Neuron (in vitro differentiated cells): ENCODE measurements around the gene HES6.
"Not testable (repeated sequence)": the region's sequence is repeated elsewhere in the genome, so short reads cannot be mapped to it uniquely, and the experiment has no call there.

ENCODE experiments used
- H2AFZ ChIP-seq: one replicate; pipeline ENCODE4 v1.6.1; 2013; ENCODE audit warnings: low read depth, mild to moderate bottlenecking, inconsistent platforms, low read length, moderate library complexity
- H3K27me3 ChIP-seq: one replicate; pipeline ENCODE4 v1.6.1; 2013; ENCODE audit warnings: low read length; ENCODE audit not compliant: insufficient read depth
- H3K36me3 ChIP-seq: one replicate; pipeline ENCODE4 v1.6.1; 2013; ENCODE audit warnings: low read length; ENCODE audit not compliant: insufficient read depth
- H3K4me1 ChIP-seq: one replicate; pipeline ENCODE4 v1.6.1; 2013; ENCODE audit warnings: low read length; ENCODE audit not compliant: insufficient read depth
- H3K4me3 ChIP-seq: 2 replicates; pipeline ENCODE4 v1.5.1; 2013; ENCODE audit warnings: mild to moderate bottlenecking, low read length, moderate library complexity
- H3K9me3 ChIP-seq: one replicate; pipeline ENCODE4 v1.6.1; 2013; ENCODE audit warnings: low read length

HES6 gene

GRCh38 chr2:238281826-238282480 lies 42.1 kb upstream of the HES6 start:
- peaks cover 3% of the 10 kb centered on the region for H3K36me3 ChIP-seq
- H3K4me1 ChIP-seq: peaks cover 26% of the 10 kb centered on the region
- H3K27me3 ChIP-seq: no peaks in the 10 kb centered on the region
- no peak overlapping the region for H3K4me3 ChIP-seq
- no peaks in the 10 kb centered on the region for H3K9me3 ChIP-seq
- no peak overlapping the region for H2AFZ ChIP-seq

GRCh38 chr2:238280083-238280825 lies 40.4 kb upstream of the HES6 start:
- Histone ChIP-seq H2AFZ (no peak overlapping the region), H3K4me1 (peaks cover 9% of the 10 kb centered on the region), H3K9me3 (no peaks in the 10 kb centered on the region), H3K36me3 (peaks cover 12% of the 10 kb centered on the region), H3K27me3 (no peaks in the 10 kb centered on the region), H3K4me3 (no peak overlapping the region)

- no peaks in the 10 kb centered on the region for H3K27me3 ChIP-seq
- H2AFZ ChIP-seq: no peak overlapping the region
- H3K36me3 ChIP-seq: peaks cover 18% of the 10 kb centered on the region
- no peak overlapping the region for H3K4me3 ChIP-seq
- no peaks in the 10 kb centered on the region for H3K4me1 ChIP-seq
- H3K9me3 ChIP-seq: no peaks in the 10 kb centered on the region
Measured at GRCh38 chr2:238279324-238279682, 39.5 kb upstream of the HES6 start.

GRCh38 chr2:238278626-238279323 lies 38.9 kb upstream of the HES6 start:
- Histone ChIP-seq H3K36me3 (peaks cover 19% of the 10 kb centered on the region), H3K4me1 (no peaks in the 10 kb centered on the region), H3K27me3 (no peaks in the 10 kb centered on the region), H2AFZ (no peak overlapping the region), H3K9me3 (no peaks in the 10 kb centered on the region), H3K4me3 (no peak overlapping the region)

- Histone ChIP-seq H3K4me3 (no peak overlapping the region), H3K36me3 (peaks cover 22% of the 10 kb centered on the region), H2AFZ (no peak overlapping the region), H3K27me3 (no peaks in the 10 kb centered on the region), H3K9me3 (no peaks in the 10 kb centered on the region), H3K4me1 (no peaks in the 10 kb centered on the region)
Measured at GRCh38 chr2:238277695-238278094, 37.9 kb upstream of the HES6 start.

GRCh38 chr2:238274152-238274865 lies 34.5 kb upstream of the HES6 start:
- Histone ChIP-seq H3K9me3 (no peaks in the 10 kb centered on the region), H2AFZ (no peak overlapping the region), H3K4me3 (no peak overlapping the region), H3K36me3 (peaks cover 31% of the 10 kb centered on the region), H3K27me3 (no peaks in the 10 kb centered on the region), H3K4me1 (no peaks in the 10 kb centered on the region)

GRCh38 chr2:238273433-238273832 lies 33.6 kb upstream of the HES6 start:
- H3K27me3 ChIP-seq, H3K4me1 ChIP-seq, H3K9me3 ChIP-seq, H3K4me3 ChIP-seq, H2AFZ ChIP-seq: not testable (repeated sequence)
- peaks cover 32% of the 10 kb centered on the region for H3K36me3 ChIP-seq

GRCh38 chr2:238272156-238272555 lies 32.3 kb upstream of the HES6 start:
- no peaks in the 10 kb centered on the region for H3K27me3 ChIP-seq
- H3K4me1 ChIP-seq: no peaks in the 10 kb centered on the region
- no peaks in the 10 kb centered on the region for H3K9me3 ChIP-seq
- H3K36me3 ChIP-seq: peaks cover 39% of the 10 kb centered on the region
- no peak overlapping the region for H3K4me3 ChIP-seq
- H2AFZ ChIP-seq: no peak overlapping the region

- peaks cover 35% of the 10 kb centered on the region for H3K36me3 ChIP-seq
- H3K4me3 ChIP-seq, H2AFZ ChIP-seq, H3K9me3 ChIP-seq, H3K4me1 ChIP-seq, H3K27me3 ChIP-seq: not testable (repeated sequence)
Measured at GRCh38 chr2:238271686-238272085, 31.8 kb upstream of the HES6 start.

GRCh38 chr2:238271061-238271554 lies 31.3 kb upstream of the HES6 start:
- Histone ChIP-seq H2AFZ (no peak overlapping the region), H3K27me3 (no peaks in the 10 kb centered on the region), H3K36me3 (peaks cover 30% of the 10 kb centered on the region), H3K4me3 (no peak overlapping the region), H3K4me1 (no peaks in the 10 kb centered on the region), H3K9me3 (no peaks in the 10 kb centered on the region)

- Histone ChIP-seq H3K27me3 (no peaks in the 10 kb centered on the region), H3K4me1 (no peaks in the 10 kb centered on the region), H2AFZ (no peak overlapping the region), H3K4me3 (no peak overlapping the region), H3K36me3 (peaks cover 29% of the 10 kb centered on the region), H3K9me3 (no peaks in the 10 kb centered on the region)
Measured at GRCh38 chr2:238270606-238271005, 30.8 kb upstream of the HES6 start.

- Histone ChIP-seq H3K4me1 (no peaks in the 10 kb centered on the region), H2AFZ (no peak overlapping the region), H3K36me3 (peaks cover 28% of the 10 kb centered on the region), H3K27me3 (no peaks in the 10 kb centered on the region), H3K9me3 (no peaks in the 10 kb centered on the region), H3K4me3 (no peak overlapping the region)
Measured at GRCh38 chr2:238269741-238270140, 29.9 kb upstream of the HES6 start.
